BE2C (cell line): ENCODE measurements around the gene GABBR2.

ENCODE experiments used
- DNase-seq: peaks from one replicate; pipeline ENCODE4 v3.0.0-alpha.2; 2020
- H3K27me3 ChIP-seq: fragments of 250-450 bp; sonication (Bioruptor Pico); 2 replicates; pipeline ENCODE4 v1.5.1; 2020; ENCODE audit warnings: mild to moderate bottlenecking
- H3K36me3 ChIP-seq: fragments of 250-450 bp; sonication (Bioruptor Pico); 2 replicates; pipeline ENCODE4 v1.5.1; 2020; ENCODE audit warnings: mild to moderate bottlenecking
- H3K4me1 ChIP-seq: fragments of 250-450 bp; sonication (Bioruptor Pico); 2 replicates; pipeline ENCODE4 v1.5.1; 2020
- H3K4me3 ChIP-seq: 2 replicates; pipeline ENCODE4 v1.5.1; 2011; ENCODE audit warnings: low read depth, low read length
- H3K9me3 ChIP-seq: fragments of 250-450 bp; sonication (Bioruptor Pico); 2 replicates; pipeline ENCODE4 v1.5.1; 2020
- CTCF ChIP-seq: IDR thresholded peaks from 2 replicates; pipeline ENCODE4 v1.5.1; 2012; ENCODE audit warnings: mild to moderate bottlenecking, low read depth, low read length

The GABBR2 gene

DNA sequence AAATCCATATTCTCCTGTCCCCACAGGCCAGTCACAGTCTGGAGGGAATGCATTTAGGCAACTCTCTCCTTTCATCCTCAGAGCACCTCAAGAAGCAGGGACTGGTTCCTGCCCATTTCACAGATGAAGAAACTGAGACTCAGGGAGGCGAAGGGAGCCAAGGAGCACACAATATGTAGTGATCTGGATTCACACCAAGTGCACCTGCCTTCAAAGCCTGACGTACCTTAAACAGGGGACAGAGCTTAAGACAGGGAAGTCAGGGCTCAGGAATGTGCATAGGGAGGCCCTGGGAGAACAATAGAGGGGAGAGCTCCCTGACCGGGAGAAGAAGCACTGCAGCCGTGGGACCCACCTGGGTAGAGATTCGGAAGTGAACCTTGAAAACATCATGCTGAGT, 83.0 kb downstream of the GABBR2 start:
- Histone ChIP-seq H3K9me3 (no peaks in the 10 kb centered on the region), H3K4me1 (no peaks in the 10 kb centered on the region), H3K36me3 (no peaks in the 10 kb centered on the region), H3K4me3 (no peak overlapping the region), H3K27me3 (peaks cover 10% of the 10 kb centered on the region)
- no peak for DNase-seq
- TF ChIP-seq CTCF: no peak

DNA sequence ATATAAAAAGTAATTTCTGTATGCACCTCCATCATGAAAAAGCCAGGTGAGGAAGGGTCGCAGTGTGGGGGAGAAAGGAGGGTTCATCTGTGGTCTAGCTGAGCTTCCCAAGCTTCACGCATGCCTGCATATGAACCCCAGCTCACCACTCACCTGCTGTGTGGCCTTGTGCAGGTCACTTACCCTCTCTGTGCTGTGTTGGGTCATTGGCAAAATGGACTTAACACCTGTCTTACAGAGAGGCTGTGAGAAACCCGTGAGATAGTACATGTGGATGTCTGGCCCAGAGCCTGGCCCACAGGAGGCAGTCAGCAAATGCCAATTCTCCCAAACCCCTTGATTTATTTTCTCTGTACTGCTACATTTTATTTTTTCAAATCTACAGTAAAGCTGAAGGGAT, 88.9 kb downstream of the GABBR2 start:
- DNase-seq: no peak
- no peak for TF ChIP-seq CTCF
- Histone ChIP-seq H3K36me3 (no peaks in the 10 kb centered on the region), H3K9me3 (no peaks in the 10 kb centered on the region), H3K27me3 (peaks cover 20% of the 10 kb centered on the region), H3K4me1 (no peaks in the 10 kb centered on the region), H3K4me3 (no peak overlapping the region)

- H3K4me3 ChIP-seq: no peak overlapping the region
- no peaks in the 10 kb centered on the region for H3K4me1 ChIP-seq
- H3K36me3 ChIP-seq: no peaks in the 10 kb centered on the region
- TF ChIP-seq CTCF: no peak
- no peak for DNase-seq
- H3K9me3 ChIP-seq: no peaks in the 10 kb centered on the region
- peaks cover 9% of the 10 kb centered on the region for H3K27me3 ChIP-seq
Observed at GRCh38 chr9:98615633-98616032, 93.1 kb downstream of the GABBR2 start.

- H3K4me1 ChIP-seq: no peaks in the 10 kb centered on the region
- H3K27me3 ChIP-seq: peaks cover 11% of the 10 kb centered on the region
- no peaks in the 10 kb centered on the region for H3K9me3 ChIP-seq
- H3K36me3 ChIP-seq: no peaks in the 10 kb centered on the region
- DNase-seq: no peak
- TF ChIP-seq CTCF: no peak
- H3K4me3 ChIP-seq: no peak overlapping the region
Observed at GRCh38 chr9:98614941-98615340, 93.8 kb downstream of the GABBR2 start.

DNA sequence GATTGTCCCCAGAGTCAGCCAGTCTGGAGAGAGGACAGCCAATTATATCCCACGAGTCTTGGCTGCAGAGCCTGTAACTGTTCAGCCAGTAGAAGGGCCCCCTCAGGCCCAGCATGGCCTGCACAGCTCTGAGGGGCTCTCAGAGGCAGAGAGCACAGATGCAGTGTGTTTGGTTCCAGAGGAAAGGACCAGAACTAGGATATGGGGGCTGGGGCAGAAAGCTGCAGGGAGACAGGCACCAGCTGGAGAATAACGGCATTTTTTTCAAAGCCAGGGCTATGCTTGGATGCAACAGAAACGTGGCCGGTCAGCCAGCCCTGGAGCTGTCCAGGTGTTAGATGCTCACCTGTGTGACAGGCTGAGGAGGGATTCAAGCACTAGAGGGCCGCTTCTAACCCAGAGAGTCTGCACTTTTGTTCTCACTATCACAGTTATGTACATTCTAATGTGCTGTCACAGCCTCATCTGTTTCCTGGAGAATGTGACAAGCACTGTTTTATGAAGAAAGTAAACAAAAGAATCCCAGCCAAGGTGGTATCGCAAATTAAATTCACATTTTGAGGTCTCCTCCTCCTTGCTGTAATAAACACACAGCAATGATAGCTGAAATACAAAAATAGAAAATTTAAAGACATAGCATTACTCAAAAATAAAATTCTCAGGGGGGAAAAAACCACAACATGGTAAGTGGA, 96.5 kb downstream of the GABBR2 start:
- Histone ChIP-seq H3K27me3 (peaks cover 23% of the 10 kb centered on the region), H3K9me3 (no peaks in the 10 kb centered on the region), H3K4me1 (no peaks in the 10 kb centered on the region), H3K4me3 (no peak overlapping the region), H3K36me3 (no peaks in the 10 kb centered on the region)
- TF ChIP-seq CTCF: no peak
- DNase-seq: no peak

DNA sequence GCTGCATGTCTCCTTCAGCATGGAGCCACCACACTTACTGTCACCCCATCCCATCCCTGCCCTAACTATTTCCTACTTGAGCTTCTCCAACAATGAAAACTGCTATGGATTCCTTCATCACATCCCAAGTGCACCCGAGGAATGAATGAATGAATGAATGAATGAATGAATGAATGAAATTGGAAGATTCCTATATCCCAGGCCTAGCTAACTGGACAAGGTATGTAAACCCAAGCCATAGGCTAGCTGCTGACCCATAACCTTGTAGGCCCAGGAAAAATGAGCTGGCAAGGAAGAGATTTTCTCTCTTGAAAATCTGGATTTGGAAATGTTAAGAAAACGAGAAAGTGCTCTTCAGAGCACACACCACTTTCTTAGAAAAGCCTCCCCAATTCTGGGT, 97.4 kb downstream of the GABBR2 start:
- no peaks in the 10 kb centered on the region for H3K36me3 ChIP-seq
- H3K4me1 ChIP-seq: no peaks in the 10 kb centered on the region
- H3K4me3 ChIP-seq: no peak overlapping the region
- DNase-seq: no peak
- peaks cover 27% of the 10 kb centered on the region for H3K27me3 ChIP-seq
- no peaks in the 10 kb centered on the region for H3K9me3 ChIP-seq
- TF ChIP-seq CTCF: no peak
